Measurements from ENCODE around the gene GPR137C.

GRCh38 chr14:52618602-52619001, 66.0 kb downstream of the GPR137C start:
- no peak for TF ChIP-seq POLR2A (IDR thresholded peaks at IDR 0.05)
- no peak for TF ChIP-seq CTCF (IDR thresholded peaks at IDR 0.05)
